H9 (cell line): ENCODE measurements around the gene RASL10A. TPM values are rescaled to one million over a fixed set of nuclear protein-coding genes. Genes with fewer than 3 reads are reported as not detected.

Source experiments
- DNase-seq: peaks from one replicate; pipeline ENCODE4 v3.0.0-alpha.2; 2017
- H2AFZ ChIP-seq: one replicate; pipeline ENCODE4 v1.6.1; 2013; ENCODE audit warnings: mild to moderate bottlenecking, low read length, control low read depth, moderate library complexity
- H2AK5ac ChIP-seq: 2 replicates; pipeline ENCODE4 v1.6.1; 2013; ENCODE audit warnings: low read length, control low read depth, mixed read lengths; ENCODE audit not compliant: insufficient read length
- H2BK120ac ChIP-seq: one replicate; pipeline ENCODE4 v1.6.1; 2013; ENCODE audit warnings: low read depth, mild to moderate bottlenecking, low read length, control low read depth, inconsistent platforms; ENCODE audit not compliant: poor library complexity, severe bottlenecking
- H2BK12ac ChIP-seq: 2 replicates; pipeline ENCODE4 v1.6.1; 2013; ENCODE audit warnings: low read length, control low read depth, mixed read lengths, low read depth; ENCODE audit not compliant: insufficient read length
- H2BK15ac ChIP-seq: 2 replicates; pipeline ENCODE4 v1.6.1; 2013; ENCODE audit warnings: low read depth, low read length, control low read depth
- H2BK20ac ChIP-seq: one replicate; pipeline ENCODE4 v1.6.1; 2013; ENCODE audit warnings: low read depth, mild to moderate bottlenecking, low read length, control low read depth, inconsistent platforms; ENCODE audit not compliant: poor library complexity, severe bottlenecking
- H2BK5ac ChIP-seq: 2 replicates; pipeline ENCODE4 v1.6.1; 2013; ENCODE audit warnings: low read length, control low read depth, mixed read lengths; ENCODE audit not compliant: insufficient read length
- H3K14ac ChIP-seq: 2 replicates; pipeline ENCODE4 v1.6.1; 2013; ENCODE audit warnings: low read length, control low read depth; ENCODE audit not compliant: insufficient read depth
- H3K18ac ChIP-seq: 2 replicates; pipeline ENCODE4 v1.6.1; 2013; ENCODE audit warnings: low read depth, mild to moderate bottlenecking, mixed read lengths, low read length, control low read depth; ENCODE audit not compliant: insufficient read length
- H3K23ac ChIP-seq: 2 replicates; pipeline ENCODE4 v1.6.1; 2013; ENCODE audit warnings: low read length, control low read depth, mixed read lengths, low read depth; ENCODE audit not compliant: insufficient read length
- H3K23me2 ChIP-seq: 2 replicates; pipeline ENCODE4 v1.6.1; 2013; ENCODE audit warnings: low read depth, mild to moderate bottlenecking, mixed read lengths, low read length, control low read depth; ENCODE audit not compliant: insufficient read length, poor library complexity, severe bottlenecking
- H3K27ac ChIP-seq: 2 replicates; pipeline ENCODE4 v1.5.1; 2013; ENCODE audit warnings: low read length, control low read depth, mixed read lengths, low read depth; ENCODE audit not compliant: insufficient read length
- H3K27me3 ChIP-seq: 2 replicates; pipeline ENCODE4 v1.6.1; 2013; ENCODE audit warnings: low read length, control low read depth, inconsistent platforms; ENCODE audit not compliant: insufficient read depth
- H3K4ac ChIP-seq: 2 replicates; pipeline ENCODE4 v1.6.1; 2013; ENCODE audit warnings: low read depth, mild to moderate bottlenecking, control low read depth, inconsistent platforms, low read length, moderate library complexity
- H3K4me1 ChIP-seq: 2 replicates; pipeline ENCODE4 v1.6.1; 2013; ENCODE audit warnings: low read length, control low read depth, inconsistent platforms; ENCODE audit not compliant: insufficient read depth
- H3K4me2 ChIP-seq: 2 replicates; pipeline ENCODE4 v1.6.1; 2013; ENCODE audit warnings: low read length, control low read depth, mixed read lengths; ENCODE audit not compliant: insufficient read length, insufficient read depth
- H3K56ac ChIP-seq: 2 replicates; pipeline ENCODE4 v1.6.1; 2013; ENCODE audit warnings: low read depth, mild to moderate bottlenecking, mixed read lengths, low read length, control low read depth; ENCODE audit not compliant: insufficient read length
- H3K79me1 ChIP-seq: 2 replicates; pipeline ENCODE4 v1.6.1; 2013; ENCODE audit warnings: low read depth, mild to moderate bottlenecking, moderate library complexity, low read length, control low read depth, inconsistent platforms; ENCODE audit not compliant: insufficient read depth, poor library complexity, severe bottlenecking
- H3K79me2 ChIP-seq: 2 replicates; pipeline ENCODE4 v1.6.1; 2013; ENCODE audit warnings: low read length, control low read depth, inconsistent platforms; ENCODE audit not compliant: insufficient read depth
- H3K9ac ChIP-seq: 2 replicates; pipeline ENCODE4 v1.6.1; 2013; ENCODE audit warnings: low read length, control low read depth, mixed read lengths; ENCODE audit not compliant: insufficient read length; ENCODE audit errors: extremely low read depth
- H3K9me3 ChIP-seq: one replicate; pipeline ENCODE4 v1.6.1; 2013; ENCODE audit warnings: low read depth, low read length, inconsistent platforms; ENCODE audit not compliant: control insufficient read depth
- H3T11ph ChIP-seq: one replicate; pipeline ENCODE4 v1.6.1; 2013; ENCODE audit warnings: mild to moderate bottlenecking, low read length, control low read depth, inconsistent platforms
- H4K20me1 ChIP-seq: one replicate; pipeline ENCODE4 v1.6.1; 2013; ENCODE audit not compliant: control insufficient read depth, insufficient read length, insufficient read depth
- H4K5ac ChIP-seq: 2 replicates; pipeline ENCODE4 v1.6.1; 2013; ENCODE audit warnings: low read depth, mild to moderate bottlenecking, mixed read lengths, low read length, control low read depth; ENCODE audit not compliant: insufficient read length
- H4K8ac ChIP-seq: replicated peaks from 2 replicates; pipeline ENCODE4 v1.6.1; 2013; ENCODE audit warnings: low read length, control low read depth, mixed read lengths, low read depth; ENCODE audit not compliant: insufficient read length
- H4K91ac ChIP-seq: 2 replicates; pipeline ENCODE4 v1.6.1; 2013; ENCODE audit warnings: low read depth, mild to moderate bottlenecking, moderate library complexity, mixed read lengths, low read length, control low read depth; ENCODE audit not compliant: insufficient read length
- H3K27ac Mint-ChIP-seq, 3 experiments: 2 replicates in 2 of 3; 3 replicates in 1 of 3; pipeline ENCODE4 v1.8.0; 2020 to 2021; ENCODE audit warnings: mixed read lengths in 3 of 3, mild to moderate bottlenecking in 1 of 3, moderate library complexity in 1 of 3
- H3K27me3 Mint-ChIP-seq: 2 replicates; pipeline ENCODE4 v1.8.0; 2021; ENCODE audit warnings: low read depth, mild to moderate bottlenecking, moderate library complexity, mixed read lengths
- H3K36me3 Mint-ChIP-seq, 3 experiments: 2 replicates in 2 of 3; 3 replicates in 1 of 3; pipeline ENCODE4 v1.8.0; 2020 to 2021; ENCODE audit warnings: low read depth in 3 of 3, mixed read lengths in 3 of 3; ENCODE audit not compliant: insufficient read depth in 1 of 3
- H3K4me1 Mint-ChIP-seq, 2 experiments: 2 replicates each; pipeline ENCODE4 v1.8.0; 2020; ENCODE audit warnings: mixed read lengths in 2 of 2
- H3K4me3 Mint-ChIP-seq, 2 experiments: 2 replicates in 1 of 2; 3 replicates in 1 of 2; pipeline ENCODE4 v1.8.0; 2020 to 2021; ENCODE audit warnings: mild to moderate bottlenecking in 2 of 2, mixed read lengths in 2 of 2, moderate library complexity in 1 of 2
- H3K9me3 Mint-ChIP-seq, 2 experiments: 2 replicates in 1 of 2; 3 replicates in 1 of 2; pipeline ENCODE4 v1.8.0; 2020; ENCODE audit warnings: mild to moderate bottlenecking in 2 of 2, mixed read lengths in 2 of 2, moderate library complexity in 1 of 2
- CTCF ChIP-seq: fragments of 200-600 bp; sonication (generic); conservative IDR thresholded peaks from 3 replicates; pipeline ENCODE4 v1.8.0; 2021; ENCODE audit warnings: antibody characterized with exemption, mild to moderate bottlenecking
- WGBS: extraction: QIAGEN DNeasy Blood & Tissue Kit; methylation state at CpG from one replicate; pipeline ENCODE4 v1.1.7; 2013; ENCODE audit warnings: missing lambda C conversion rate, low lambda C conversion rate, mixed read lengths; ENCODE audit not compliant: insufficient read length; ENCODE audit errors: extremely low coverage; 5-methylcytosine and 5-hydroxymethylcytosine counted together
- total RNA-seq: library from RNA; stranded (reverse); gene quantifications from 2 replicates; pipeline ENCODE4 v1.2.1, GENCODE V29; 2021

RASL10A gene
- total RNA-seq, 1 experiment from 2014 or later = 0.90 TPM

DNA sequence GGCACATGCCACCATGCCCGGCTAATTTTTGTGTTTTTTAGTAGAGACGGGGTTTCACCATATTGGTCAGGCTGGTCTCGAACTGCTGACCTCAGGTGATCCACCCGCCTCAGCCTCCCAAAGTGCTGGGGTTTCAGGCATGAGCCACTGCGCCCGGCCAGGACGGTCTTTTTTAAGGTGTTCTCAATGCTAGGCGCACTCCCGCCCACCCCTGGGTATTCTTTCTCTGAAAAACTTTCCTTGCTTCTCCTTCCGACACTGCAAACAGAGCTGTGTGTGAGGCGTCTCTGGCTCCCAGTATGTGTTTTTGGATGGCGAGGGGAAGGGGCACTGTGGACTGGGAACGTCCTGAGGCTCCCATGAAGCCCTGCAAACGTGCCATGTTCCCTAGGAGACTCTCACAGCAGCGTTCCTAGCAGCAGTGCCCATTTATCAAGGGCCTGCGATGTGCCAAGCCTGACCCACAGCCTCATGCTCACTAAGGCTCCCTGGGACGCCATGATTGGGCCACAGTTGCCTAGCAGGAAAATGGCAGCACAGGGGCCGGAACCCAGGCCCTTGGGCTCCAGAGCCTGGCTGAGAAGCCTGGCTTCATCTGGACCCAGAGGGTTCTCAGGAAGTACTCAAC is 2.4 kb upstream of the RASL10A start:
- Histone ChIP-seq H4K5ac (no peak overlapping the region), H3K14ac (no peak overlapping the region), H3K27me3 (peaks cover 33% of the 10 kb centered on the region), H2BK12ac (no peak overlapping the region), H3K56ac (no peak overlapping the region), H3K4me1 (no peaks in the 10 kb centered on the region), H3K9ac (no peak overlapping the region), H3T11ph (no peak overlapping the region), H3K79me1 (no peaks in the 10 kb centered on the region), H4K91ac (no peak overlapping the region), H3K23me2 (peaks cover 4% of the 10 kb centered on the region), H4K20me1 (no peaks in the 10 kb centered on the region), H3K27ac (no peak overlapping the region), H3K4me2 (no peak overlapping the region), H3K23ac (no peak overlapping the region), H2BK120ac (no peak overlapping the region), H3K9me3 (no peaks in the 10 kb centered on the region), H2BK15ac (no peak overlapping the region), H2BK20ac (no peak overlapping the region), H3K18ac (no peak overlapping the region), H2AK5ac (no peak overlapping the region), H3K4ac (no peak overlapping the region), H4K8ac (no peak overlapping the region), H2AFZ (no peak overlapping the region), H2BK5ac (no peak overlapping the region), H3K79me2 (no peaks in the 10 kb centered on the region)
- Mint-ChIP-seq H3K4me3 (no peak overlapping the region), H3K27me3 (peaks cover 49% of the 10 kb centered on the region), H3K27ac (no peak overlapping the region), H3K4me1 (peaks cover 10 to 13% of the 10 kb centered on the region in 2 experiments), H3K36me3 (peaks cover 0 to 3% (median 2%) of the 10 kb centered on the region in 3 experiments; a peak in 3 of 7 replicates), H3K9me3 (peaks cover 5 to 17% of the 10 kb centered on the region in 2 experiments; a peak in 4 of 5 replicates)
- no CpG with 5 or more reads among the region's 18 CpGs for WGBS
- TF ChIP-seq CTCF = no peak
- DNase-seq = no peak
